ENCODE results near the gene GLP2R. TPM values are rescaled to one million over a fixed set of nuclear protein-coding genes. Genes with fewer than 3 reads are reported as not detected.

The GLP2R gene
- total and polyA plus RNA-seq, 2 of the 8 experiments (the other 6 are each of a cell fraction or from before 2014, with no cell fraction given) = not detected

DNA sequence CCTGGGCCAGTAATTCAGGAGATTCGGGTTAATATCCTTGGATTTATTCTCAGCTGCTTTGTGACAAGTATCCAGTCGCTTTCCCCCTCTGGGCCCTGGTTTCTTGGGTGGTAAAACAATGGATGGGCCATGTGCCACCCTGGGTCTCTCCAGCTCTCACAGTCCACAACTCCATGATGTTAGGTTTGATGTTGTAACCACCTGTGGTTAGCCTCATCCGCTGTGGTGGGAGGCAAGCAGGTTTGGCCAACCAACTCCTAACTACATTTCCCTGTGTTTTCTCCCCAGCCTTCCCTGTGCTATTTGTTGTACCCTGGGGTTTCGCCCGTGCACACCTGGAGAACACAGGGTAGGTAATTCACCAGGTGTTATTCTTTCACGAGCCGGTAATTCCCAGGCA, 35.1 kb downstream of the GLP2R start:
- no peak overlapping the region for H3K56ac ChIP-seq (replicated peaks; ENCODE audit: insufficient read length, low read depth, low read length)
- 88% methylated on average over 6 of the region's 7 CpGs; no CpG with 5 or more reads in 1 of the 2 experiments for WGBS, 2 experiments (ENCODE audit: extremely low coverage in 1 of 2, insufficient coverage in 1 of 2, insufficient read length in 1 of 2, insufficient replicate concordance in 2 of 2, low coverage in 1 of 2, low lambda C conversion rate in 2 of 2, missing lambda C conversion rate in 1 of 2)
- no peak overlapping the region for H3K18ac ChIP-seq (ENCODE audit: extremely low read depth, low read length)
- H3K4ac ChIP-seq (replicated peaks; ENCODE audit: insufficient read length, low read depth, low read length) = no peak overlapping the region
- no peak overlapping the region for H3K23ac ChIP-seq (ENCODE audit: insufficient read length)
- H3K4me2 ChIP-seq (ENCODE audit: insufficient read depth in 1 of 2, low read depth in 2 of 2, low read length in 2 of 2) = no peak overlapping the region
- H3K23me2 ChIP-seq (ENCODE audit: low read depth, low read length) = no peaks in the 10 kb centered on the region
- H2BK120ac ChIP-seq (replicated peaks; ENCODE audit: low read depth, low read length) = no peak overlapping the region
- no peak overlapping the region for H2BK15ac ChIP-seq (ENCODE audit: low read length)
- ChIA-PET POLR2A (ENCODE audit: partially characterized antibody) (no interaction called here), CTCF (ENCODE audit: partially characterized antibody) (interaction anchor here (1.1 to 1.4 kb wide), 2 partner anchors 28 to 29 kb away, joined by 3 to 6 read pairs; no protein-coding TSS in a partner anchor)
- FAIRE-seq = no peak
- no peak overlapping the region for H2BK12ac ChIP-seq (ENCODE audit: low read depth, low read length)
- H4K5ac ChIP-seq (ENCODE audit: insufficient read length, low read depth, low read length) = no peak overlapping the region
- H3K4me1 ChIP-seq (replicated peaks in 1 of 4; ENCODE audit: control insufficient read depth in 3 of 4, insufficient read depth in 4 of 4, low read length in 3 of 4) = no peaks in the 10 kb centered on the region
- H3K27me3 ChIP-seq (replicated peaks in 1 of 4; ENCODE audit: control insufficient read depth in 3 of 4, extremely low read depth in 1 of 4, insufficient read depth in 3 of 4, low read length in 3 of 4) = no peaks in the 10 kb centered on the region
- H2AFZ ChIP-seq (ENCODE audit: low read length) = no peak overlapping the region
- H2BK5ac ChIP-seq (ENCODE audit: low read depth, low read length) = no peak overlapping the region
- no peak overlapping the region for H3K14ac ChIP-seq (ENCODE audit: insufficient read length)
- no peak overlapping the region for H2BK20ac ChIP-seq (ENCODE audit: low read length)
- no peak overlapping the region for H3K9ac ChIP-seq (replicated peaks in 1 of 4; ENCODE audit: extremely low read depth in 1 of 4, low read depth in 3 of 4, low read length in 3 of 4)
- no peak overlapping the region for H2AK5ac ChIP-seq (ENCODE audit: low read depth, low read length)
- no peak overlapping the region for H3K4me3 ChIP-seq (ENCODE audit: extremely low read depth in 1 of 4, insufficient read depth in 2 of 4, low read depth in 3 of 4, low read length in 4 of 4)
- peaks cover 0 to 5% of the 10 kb centered on the region in 2 experiments; a peak in 1 of 4 replicates for H3K9me3 ChIP-seq (ENCODE audit: insufficient read depth in 2 of 2, low read depth in 1 of 2, low read length in 1 of 2)
- no peak overlapping the region for H3K27ac ChIP-seq (ENCODE audit: low read depth, low read length)
- H3K79me1 ChIP-seq (ENCODE audit: low read depth, low read length) = no peaks in the 10 kb centered on the region
- no peaks in the 10 kb centered on the region for H4K20me1 ChIP-seq (replicated peaks in 1 of 2; ENCODE audit: control insufficient read depth in 1 of 2, insufficient read depth in 2 of 2, low read length in 2 of 2)
- no peaks in the 10 kb centered on the region for H3K79me2 ChIP-seq (ENCODE audit: control insufficient read depth in 1 of 2, insufficient read depth in 2 of 2, low read length in 2 of 2)
- H4K8ac ChIP-seq (ENCODE audit: extremely low read depth, insufficient read depth, low read length) = no peak overlapping the region
- no peak for DNase-seq (ENCODE audit: low read depth in 1 of 2, low spot score in 2 of 2)
- H3K36me3 ChIP-seq (ENCODE audit: control insufficient read depth in 2 of 4, insufficient read depth in 4 of 4, low read length in 3 of 4) = no peaks in the 10 kb centered on the region
- no peak overlapping the region for H4K91ac ChIP-seq (replicated peaks; ENCODE audit: insufficient read length, low read length)
- no peak for TF ChIP-seq PHF8 (conservative IDR thresholded peaks at IDR 0.05; ENCODE audit: low read depth, low read length)
- TF ChIP-seq RAD21 (IDR thresholded peaks at IDR 0.05 in 1 of 2, conservative IDR thresholded peaks at IDR 0.05 in 1 of 2; ENCODE audit: low read depth in 2 of 2, low read length in 2 of 2) = no peak
- TF ChIP-seq SP2 (IDR thresholded peaks at IDR 0.05; ENCODE audit: low read length) = no peak
- no peak for TF ChIP-seq SIRT6 (IDR thresholded peaks at IDR 0.05; ENCODE audit: low read length)
- TF ChIP-seq, protein P1, sequence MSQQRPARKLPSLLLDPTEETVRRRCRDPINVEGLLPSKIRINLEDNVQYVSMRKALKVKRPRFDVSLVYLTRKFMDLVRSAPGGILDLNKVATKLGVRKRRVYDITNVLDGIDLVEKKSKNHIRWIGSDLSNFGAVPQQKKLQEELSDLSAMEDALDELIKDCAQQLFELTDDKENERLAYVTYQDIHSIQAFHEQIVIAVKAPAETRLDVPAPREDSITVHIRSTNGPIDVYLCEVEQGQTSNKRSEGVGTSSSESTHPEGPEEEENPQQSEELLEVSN (IDR thresholded peaks at IDR 0.05) = no peak
- TF ChIP-seq CHD2 (IDR thresholded peaks at IDR 0.05; ENCODE audit: low read length) = no peak
- no peak for TF ChIP-seq EZH2 (IDR thresholded peaks at IDR 0.05; ENCODE audit: low read depth, low read length, severe bottlenecking)
- no peak for TF ChIP-seq SRF (IDR thresholded peaks at IDR 0.05; ENCODE audit: low read depth, low read length)

Measured in H1 (cell line).